Tibial nerve (tissue), 4 donors: ENCODE results near the gene PIGV.

Experiments
- CTCF ChIP-seq, 5 experiments: fragments of 200-600 bp in 3 of 5; fragments of 450-650 bp in 2 of 5; sonication (generic) in 3 of 5; IDR thresholded peaks; one replicate each; pipeline ENCODE4 v1.5.1; 2016 to 2019; ENCODE audit warnings: antibody characterized with exemption in 5 of 5, mild to moderate bottlenecking in 3 of 5, moderate library complexity in 2 of 5
- EP300 ChIP-seq, 2 donors: sonication (generic); formaldehyde crosslinking; IDR thresholded peaks; one replicate each; pipeline ENCODE4 v1.6.1; 2017; ENCODE audit warnings: antibody characterized with exemption in 2 of 2, mild to moderate bottlenecking in 1 of 2
- POLR2A ChIP-seq, 2 donors: fragments of 450-650 bp; IDR thresholded peaks; one replicate each; pipeline ENCODE4 v1.6.1; 2017; ENCODE audit warnings: antibody characterized with exemption in 2 of 2, mild to moderate bottlenecking in 2 of 2, moderate library complexity in 2 of 2

GRCh38 chr1:26797627-26798026 lies 9.9 kb downstream of the PIGV start:
- no peak for TF ChIP-seq CTCF (IDR thresholded peaks at IDR 0.05)
- no peak for TF ChIP-seq POLR2A (IDR thresholded peaks at IDR 0.05)
- TF ChIP-seq EP300 (IDR thresholded peaks at IDR 0.05) = no peak
